ENCODE results near the gene METTL23.

GRCh38 chr17:76718516-76718915 lies 8.1 kb upstream of the METTL23 start:
- TF ChIP-seq, protein P1, sequence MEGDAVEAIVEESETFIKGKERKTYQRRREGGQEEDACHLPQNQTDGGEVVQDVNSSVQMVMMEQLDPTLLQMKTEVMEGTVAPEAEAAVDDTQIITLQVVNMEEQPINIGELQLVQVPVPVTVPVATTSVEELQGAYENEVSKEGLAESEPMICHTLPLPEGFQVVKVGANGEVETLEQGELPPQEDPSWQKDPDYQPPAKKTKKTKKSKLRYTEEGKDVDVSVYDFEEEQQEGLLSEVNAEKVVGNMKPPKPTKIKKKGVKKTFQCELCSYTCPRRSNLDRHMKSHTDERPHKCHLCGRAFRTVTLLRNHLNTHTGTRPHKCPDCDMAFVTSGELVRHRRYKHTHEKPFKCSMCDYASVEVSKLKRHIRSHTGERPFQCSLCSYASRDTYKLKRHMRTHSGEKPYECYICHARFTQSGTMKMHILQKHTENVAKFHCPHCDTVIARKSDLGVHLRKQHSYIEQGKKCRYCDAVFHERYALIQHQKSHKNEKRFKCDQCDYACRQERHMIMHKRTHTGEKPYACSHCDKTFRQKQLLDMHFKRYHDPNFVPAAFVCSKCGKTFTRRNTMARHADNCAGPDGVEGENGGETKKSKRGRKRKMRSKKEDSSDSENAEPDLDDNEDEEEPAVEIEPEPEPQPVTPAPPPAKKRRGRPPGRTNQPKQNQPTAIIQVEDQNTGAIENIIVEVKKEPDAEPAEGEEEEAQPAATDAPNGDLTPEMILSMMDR (IDR thresholded peaks at IDR 0.05), result no peak
- no peak for TF ChIP-seq POLR2A (IDR thresholded peaks at IDR 0.05)
